Transverse colon (tissue), 4 donors: ENCODE measurements around the gene HMG20A. TPM values are rescaled to one million over a fixed set of nuclear protein-coding genes. Genes with fewer than 3 reads are reported as not detected.

ENCODE experiments used
- DNase-seq: peaks from one replicate; pipeline ENCODE4 v3.0.0-alpha.2; 2019
- H3K27ac ChIP-seq, 4 donors: fragments of 200-600 bp; sonication (generic); 2 replicates each; pipeline ENCODE4 v1.5.1; 2016 to 2018; ENCODE audit warnings: inconsistent platforms in 4 of 4
- H3K27me3 ChIP-seq: fragments of 200-600 bp; sonication (generic); 2 replicates; pipeline ENCODE4 v1.5.1; 2017; ENCODE audit warnings: inconsistent platforms
- H3K36me3 ChIP-seq, 4 donors: fragments of 200-600 bp; sonication (generic); 2 replicates each; pipeline ENCODE4 v1.5.1; 2017 to 2019; ENCODE audit warnings: inconsistent platforms in 4 of 4
- H3K4me1 ChIP-seq, 4 donors: fragments of 200-600 bp; sonication (generic); 2 replicates each; pipeline ENCODE4 v1.5.1; 2017 to 2020; ENCODE audit warnings: inconsistent platforms in 4 of 4
- H3K4me3 ChIP-seq, 4 donors: fragments of 200-600 bp; sonication (generic); 1 replicate in 1 of 4; 2 replicates in 3 of 4; pipeline versions ENCODE4 v1.5.1 to v1.6.1; 2017 to 2019; ENCODE audit warnings: inconsistent platforms in 4 of 4
- H3K9me3 ChIP-seq, 2 donors: fragments of 200-600 bp; sonication (generic); 2 replicates each; pipeline ENCODE4 v1.5.1; 2017 to 2019; ENCODE audit warnings: inconsistent platforms in 2 of 2
- EP300 ChIP-seq: sonication (generic); formaldehyde crosslinking; IDR thresholded peaks from one replicate; pipeline ENCODE4 v1.6.1; 2017; ENCODE audit warnings: antibody characterized with exemption, low read depth
- POLR2A ChIP-seq: fragments of 450-650 bp; IDR thresholded peaks from one replicate; pipeline ENCODE4 v1.6.1; 2016; ENCODE audit warnings: antibody characterized with exemption, mild to moderate bottlenecking, moderate library complexity
- POLR2AphosphoS5 ChIP-seq, 3 donors: sonication (generic); formaldehyde crosslinking; IDR thresholded peaks; one replicate each; pipeline ENCODE4 v1.6.1; 2016; ENCODE audit warnings: antibody characterized with exemption in 3 of 3
- WGBS, 2 donors: methylation state at CpG; one replicate each; pipeline ENCODE4 v1.1.5; 2018; ENCODE audit warnings: low coverage in 1 of 2; 5-methylcytosine and 5-hydroxymethylcytosine counted together
- in situ Hi-C, 4 donors: fragments of 200-750 bp; cut with MboI; loops; one replicate each; pipeline versions ENCODE4 v1.15.0 to v1.15.1; 2017; ENCODE audit warnings: low sequenced_read_pairs in 3 of 4, low pct_ligation_motif_present in 1 of 4, low pct_unique_long_range_greater_than_20kb in 1 of 4
- intact Hi-C: fragments of 100-400 bp; cut with DNase I; formaldehyde crosslinking; loops from one replicate; pipeline ENCODE4 v1.15.1; 2023; ENCODE audit warnings: low total_unique reads
- total RNA-seq, 4 donors: library from RNA; depleted of rRNA; stranded (reverse); fragments of >200 nt; gene quantifications; one replicate each; pipeline ENCODE4 v1.1.0, GENCODE V29; 2016
- TF ChIP-seq, protein P1 (sequence below), 5 experiments: fragments of 200-600 bp in 3 of 5; fragments of 450-650 bp in 2 of 5; sonication (generic) in 3 of 5; IDR thresholded peaks; 1 replicate in 2 of 5; 2 replicates in 3 of 5; pipeline ENCODE4 v1.5.1; 2016 to 2017; ENCODE audit warnings: antibody characterized with exemption in 5 of 5, inconsistent platforms in 3 of 5, mild to moderate bottlenecking in 2 of 5, moderate library complexity in 1 of 5

Gene HMG20A
- total RNA-seq, 4 donors from 2014 or later: 27.5 to 51.1 (median 37.0) TPM

- in situ Hi-C loops (loop anchor here in 1 of 4 donors (25.0 kb wide), 1 partner anchor 366 kb away; no protein-coding TSS in a partner anchor), intact Hi-C loops (no loop called here)
- WGBS, 2 donors: 92 to 100% methylated on average over 1 to 8 of the region's 8 CpGs
- Histone ChIP-seq H3K4me3 (no peak overlapping the region), H3K27me3 (no peaks in the 10 kb centered on the region), H3K27ac (no peak overlapping the region), H3K36me3 (peaks cover 0 to 43% (median 14%) of the 10 kb centered on the region in 4 donors), H3K4me1 (peaks cover 0 to 19% (median 2%) of the 10 kb centered on the region in 4 donors), H3K9me3 (no peaks in the 10 kb centered on the region)
- TF ChIP-seq EP300 (no peak), POLR2AphosphoS5 (IDR thresholded peaks at IDR 0.05) (no peak), POLR2A (no peak)
- TF ChIP-seq, protein P1, sequence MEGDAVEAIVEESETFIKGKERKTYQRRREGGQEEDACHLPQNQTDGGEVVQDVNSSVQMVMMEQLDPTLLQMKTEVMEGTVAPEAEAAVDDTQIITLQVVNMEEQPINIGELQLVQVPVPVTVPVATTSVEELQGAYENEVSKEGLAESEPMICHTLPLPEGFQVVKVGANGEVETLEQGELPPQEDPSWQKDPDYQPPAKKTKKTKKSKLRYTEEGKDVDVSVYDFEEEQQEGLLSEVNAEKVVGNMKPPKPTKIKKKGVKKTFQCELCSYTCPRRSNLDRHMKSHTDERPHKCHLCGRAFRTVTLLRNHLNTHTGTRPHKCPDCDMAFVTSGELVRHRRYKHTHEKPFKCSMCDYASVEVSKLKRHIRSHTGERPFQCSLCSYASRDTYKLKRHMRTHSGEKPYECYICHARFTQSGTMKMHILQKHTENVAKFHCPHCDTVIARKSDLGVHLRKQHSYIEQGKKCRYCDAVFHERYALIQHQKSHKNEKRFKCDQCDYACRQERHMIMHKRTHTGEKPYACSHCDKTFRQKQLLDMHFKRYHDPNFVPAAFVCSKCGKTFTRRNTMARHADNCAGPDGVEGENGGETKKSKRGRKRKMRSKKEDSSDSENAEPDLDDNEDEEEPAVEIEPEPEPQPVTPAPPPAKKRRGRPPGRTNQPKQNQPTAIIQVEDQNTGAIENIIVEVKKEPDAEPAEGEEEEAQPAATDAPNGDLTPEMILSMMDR (IDR thresholded peaks at IDR 0.05): no peak
- no peak for DNase-seq
Measured at GRCh38 chr15:77478051-77478450, 57.4 kb downstream of the HMG20A start.

- 79 to 100% methylated on average over 3 of the region's 3 CpGs for WGBS, 2 donors
- Histone ChIP-seq H3K4me1 (peaks cover 0 to 29% (median 6%) of the 10 kb centered on the region in 4 donors), H3K27me3 (no peaks in the 10 kb centered on the region), H3K27ac (no peak overlapping the region), H3K36me3 (peaks cover 0 to 41% (median 17%) of the 10 kb centered on the region in 4 donors), H3K4me3 (no peak overlapping the region), H3K9me3 (no peaks in the 10 kb centered on the region)
- DNase-seq: no peak
- in situ Hi-C loops (loop anchor here in 1 of 4 donors (25.0 kb wide), 1 partner anchor 367 kb away; no protein-coding TSS in a partner anchor), intact Hi-C loops (no loop called here)
- TF ChIP-seq POLR2A (no peak), POLR2AphosphoS5 (IDR thresholded peaks at IDR 0.05) (no peak), EP300 (no peak)
- TF ChIP-seq, protein P1 (IDR thresholded peaks at IDR 0.05): no peak
Measured at GRCh38 chr15:77479015-77479414, 58.3 kb downstream of the HMG20A start.

- Histone ChIP-seq H3K9me3 (no peaks in the 10 kb centered on the region), H3K27ac (peak overlapping the region in 1 of 4 donors; percentile 3), H3K4me3 (no peak overlapping the region), H3K27me3 (no peaks in the 10 kb centered on the region), H3K4me1 (peaks cover 0 to 31% (median 6%) of the 10 kb centered on the region in 4 donors), H3K36me3 (peaks cover 0 to 49% (median 17%) of the 10 kb centered on the region in 4 donors)
- intact Hi-C loops (no loop called here), in situ Hi-C loops (loop anchor here in 1 of 4 donors (25.0 kb wide), 1 partner anchor 369 kb away; no protein-coding TSS in a partner anchor)
- TF ChIP-seq, protein P1 (IDR thresholded peaks at IDR 0.05): no peak
- no peak for TF ChIP-seq POLR2A
- TF ChIP-seq EP300: no peak
- TF ChIP-seq POLR2AphosphoS5 (IDR thresholded peaks at IDR 0.05): no peak
- 85 to 91% methylated on average over 2 of the region's 2 CpGs for WGBS, 2 donors
- no peak for DNase-seq
Measured at GRCh38 chr15:77480859-77481633, 60.4 kb downstream of the HMG20A start.

- Histone ChIP-seq H3K9me3 (no peaks in the 10 kb centered on the region), H3K4me3 (no peak overlapping the region), H3K27ac (peak overlapping the region in 2 of 4 donors; percentile 3 to 28), H3K36me3 (peaks cover 0 to 49% (median 17%) of the 10 kb centered on the region in 4 donors), H3K4me1 (peaks cover 0 to 31% (median 6%) of the 10 kb centered on the region in 4 donors), H3K27me3 (no peaks in the 10 kb centered on the region)
- intact Hi-C loops: no loop called here
- no peak for DNase-seq
- TF ChIP-seq, protein P1 (IDR thresholded peaks at IDR 0.05): no peak
- TF ChIP-seq EP300: no peak
- no peak for TF ChIP-seq POLR2A
- TF ChIP-seq POLR2AphosphoS5 (IDR thresholded peaks at IDR 0.05): no peak
- in situ Hi-C loops: loop anchor here in 1 of 4 donors (25.0 kb wide), 1 partner anchor 369 kb away; no protein-coding TSS in a partner anchor
- WGBS, 2 donors: 59 to 60% methylated on average over 1 of the region's 1 CpG
Measured at GRCh38 chr15:77481670-77482069, 61.0 kb downstream of the HMG20A start.
